ENCODE measurements around the gene STXBP1. TPM values are rescaled to one million over a fixed set of nuclear protein-coding genes. Genes with fewer than 3 reads are reported as not detected.
A peak's percentile ranks its signal among the peaks of the same experiment; 100 is the strongest.

STXBP1 gene
- polyA plus RNA-seq, 2 of the 4 experiments (the other 2 are of a cell fraction), result 13.3 to 22.6 TPM

GRCh38 chr9:127568971-127569885 lies 42.8 kb upstream of the STXBP1 start (continued):
- TF ChIP-seq HES2 (IDR thresholded peaks at IDR 0.05) (no peak), CEBPB (IDR thresholded peaks at IDR 0.05) (peak; percentile 89 to 98), RFX5 (IDR thresholded peaks at IDR 0.05) (no peak), EHF (CRISPR knock-in tag; IDR thresholded peaks at IDR 0.05) (no peak), ELK1 (IDR thresholded peaks at IDR 0.05; ENCODE audit: low read depth, low read length) (no peak), BCL3 (IDR thresholded peaks at IDR 0.05) (peak; percentile 40; the same call in 2 of the 3 replicates), FOXS1 (CRISPR knock-in tag; IDR thresholded peaks at IDR 0.05) (no peak), EP300 (IDR thresholded peaks at IDR 0.05) (no peak; a peak in 1 of 5 replicates), EHMT2 (IDR thresholded peaks at IDR 0.05; ENCODE audit: low read depth) (no peak), GATA3 (IDR thresholded peaks at IDR 0.05; ENCODE audit: borderline replicate concordance) (peak; percentile 23; the same call in 1 of the 2 replicates), CHD2 (IDR thresholded peaks at IDR 0.05; ENCODE audit: low read length, partially characterized antibody) (peak; percentile 29), NFE2L2 (conservative IDR thresholded peaks at IDR 0.05; ENCODE audit: low read length) (no peak), TP53 (CRISPR knock-in tag; IDR thresholded peaks at IDR 0.05) (no peak), RCOR1 (IDR thresholded peaks at IDR 0.05; ENCODE audit: low read depth, low read length) (no peak), PHF8 (IDR thresholded peaks at IDR 0.05; ENCODE audit: borderline replicate concordance, low read depth) (no peak; the same call in 1 of the 2 replicates), HEYL (CRISPR knock-in tag; IDR thresholded peaks at IDR 0.05) (no peak), ZSCAN20 (CRISPR knock-in tag; IDR thresholded peaks at IDR 0.05) (no peak), POLR2AphosphoS2 (conservative IDR thresholded peaks at IDR 0.05; ENCODE audit: low read length) (no peak)
- TF ChIP-seq, protein P1, sequence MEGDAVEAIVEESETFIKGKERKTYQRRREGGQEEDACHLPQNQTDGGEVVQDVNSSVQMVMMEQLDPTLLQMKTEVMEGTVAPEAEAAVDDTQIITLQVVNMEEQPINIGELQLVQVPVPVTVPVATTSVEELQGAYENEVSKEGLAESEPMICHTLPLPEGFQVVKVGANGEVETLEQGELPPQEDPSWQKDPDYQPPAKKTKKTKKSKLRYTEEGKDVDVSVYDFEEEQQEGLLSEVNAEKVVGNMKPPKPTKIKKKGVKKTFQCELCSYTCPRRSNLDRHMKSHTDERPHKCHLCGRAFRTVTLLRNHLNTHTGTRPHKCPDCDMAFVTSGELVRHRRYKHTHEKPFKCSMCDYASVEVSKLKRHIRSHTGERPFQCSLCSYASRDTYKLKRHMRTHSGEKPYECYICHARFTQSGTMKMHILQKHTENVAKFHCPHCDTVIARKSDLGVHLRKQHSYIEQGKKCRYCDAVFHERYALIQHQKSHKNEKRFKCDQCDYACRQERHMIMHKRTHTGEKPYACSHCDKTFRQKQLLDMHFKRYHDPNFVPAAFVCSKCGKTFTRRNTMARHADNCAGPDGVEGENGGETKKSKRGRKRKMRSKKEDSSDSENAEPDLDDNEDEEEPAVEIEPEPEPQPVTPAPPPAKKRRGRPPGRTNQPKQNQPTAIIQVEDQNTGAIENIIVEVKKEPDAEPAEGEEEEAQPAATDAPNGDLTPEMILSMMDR (IDR thresholded peaks at IDR 0.05), result no peak

- ChIA-PET CTCF (interaction anchor here (0.9 to 32.4 kb wide), 10 partner anchors 8 to 165 kb away, joined by 3 to 821 read pairs (median 4); partner anchors contain the start of gene TOR2A), POLR2A (interaction anchor here (0.7 to 1.9 kb wide), 4 partner anchors 9 to 380 kb away, joined by 3 to 20 read pairs (median 5); no protein-coding TSS in a partner anchor)
- FAIRE-seq (no peak), DNase-seq (ENCODE audit: low read depth in 1 of 2, low spot score in 1 of 2) (peak in 1 of 2 experiments; percentile 69), ATAC-seq (peak; percentile 27 to 32; a peak in 4 of 6 replicates)
- no peak for TF ChIP-seq KDM5A (IDR thresholded peaks at IDR 0.05)
- peak; percentile 94 for TF ChIP-seq RFX5 (IDR thresholded peaks at IDR 0.05)
- H3K27ac ChIP-seq, result peak overlapping the region; percentile 92 to 100
- H3K9me3 ChIP-seq, result no peaks in the 10 kb centered on the region
- H3K4me2 ChIP-seq, result peak overlapping the region; percentile 85
- peaks cover 75% of the 10 kb centered on the region for H3K4me1 ChIP-seq
- H3K4me3 ChIP-seq, result peak overlapping the region; percentile 56
- whole genome bisulfite sequencing (ENCODE audit: missing lambda C conversion rate), result 14% methylated on average over 4 of the region's 4 CpGs
Measured at GRCh38 chr9:127569886-127570401, 42.1 kb upstream of the STXBP1 start.
